Measurements from ENCODE around the gene ZBTB3. TPM values are rescaled to one million over a fixed set of nuclear protein-coding genes. Genes with fewer than 3 reads are reported as not detected.
A peak's percentile ranks its signal among the peaks of the same experiment; 100 is the strongest.

Gene ZBTB3
- total and polyA plus RNA-seq, 9 of the 15 experiments (the other 6 are each of a cell fraction or from before 2014, with no cell fraction given), result 1.9 to 10.0 (median 4.9) TPM

DNA sequence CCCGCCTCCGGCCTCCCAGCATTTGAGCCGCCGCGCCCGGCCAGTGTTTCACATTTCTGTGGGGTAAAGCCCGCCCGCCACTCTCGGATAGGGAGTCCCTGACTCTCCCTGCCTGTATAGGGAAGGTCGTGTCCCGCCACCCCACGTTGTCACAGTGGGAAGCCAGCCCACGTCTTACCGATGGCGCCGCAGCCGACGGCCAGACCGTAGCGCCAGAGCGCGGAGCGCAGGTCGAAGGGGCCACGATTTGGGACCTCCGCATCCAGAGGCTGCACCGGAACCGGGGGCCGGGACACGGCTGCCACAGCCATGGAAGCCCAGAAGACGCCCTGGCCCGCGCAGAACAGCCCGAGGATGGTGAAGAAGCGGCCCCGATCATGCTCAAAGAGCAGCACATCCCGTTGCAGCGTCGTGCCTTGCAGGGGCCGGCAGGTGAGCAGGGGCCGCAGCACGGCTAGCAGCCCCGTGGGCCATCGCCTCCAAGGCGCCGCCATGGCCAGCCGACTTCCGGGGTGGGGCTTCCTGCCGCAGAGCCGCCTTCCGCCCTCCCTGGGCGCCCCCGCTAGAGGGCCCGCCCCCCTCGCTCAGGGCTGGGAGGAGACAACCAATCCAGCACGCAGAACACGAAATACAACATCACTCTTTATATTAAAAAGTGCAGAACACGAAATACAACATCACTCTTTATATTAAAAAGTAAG is 37.7 kb upstream of the ZBTB3 start, which contains the start of gene TMEM223 (continued):
- TF ChIP-seq, protein P1, sequence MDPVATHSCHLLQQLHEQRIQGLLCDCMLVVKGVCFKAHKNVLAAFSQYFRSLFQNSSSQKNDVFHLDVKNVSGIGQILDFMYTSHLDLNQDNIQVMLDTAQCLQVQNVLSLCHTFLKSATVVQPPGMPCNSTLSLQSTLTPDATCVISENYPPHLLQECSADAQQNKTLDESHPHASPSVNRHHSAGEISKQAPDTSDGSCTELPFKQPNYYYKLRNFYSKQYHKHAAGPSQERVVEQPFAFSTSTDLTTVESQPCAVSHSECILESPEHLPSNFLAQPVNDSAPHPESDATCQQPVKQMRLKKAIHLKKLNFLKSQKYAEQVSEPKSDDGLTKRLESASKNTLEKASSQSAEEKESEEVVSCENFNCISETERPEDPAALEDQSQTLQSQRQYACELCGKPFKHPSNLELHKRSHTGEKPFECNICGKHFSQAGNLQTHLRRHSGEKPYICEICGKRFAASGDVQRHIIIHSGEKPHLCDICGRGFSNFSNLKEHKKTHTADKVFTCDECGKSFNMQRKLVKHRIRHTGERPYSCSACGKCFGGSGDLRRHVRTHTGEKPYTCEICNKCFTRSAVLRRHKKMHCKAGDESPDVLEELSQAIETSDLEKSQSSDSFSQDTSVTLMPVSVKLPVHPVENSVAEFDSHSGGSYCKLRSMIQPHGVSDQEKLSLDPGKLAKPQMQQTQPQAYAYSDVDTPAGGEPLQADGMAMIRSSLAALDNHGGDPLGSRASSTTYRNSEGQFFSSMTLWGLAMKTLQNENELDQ (CRISPR knock-in tag; IDR thresholded peaks at IDR 0.05; ENCODE audit: borderline replicate concordance), result no peak; the same call in 1 of the 2 replicates
- TF ChIP-seq ZC3H8 (IDR thresholded peaks at IDR 0.05), result no peak
- peak; percentile 91 for TF ChIP-seq HMGN3 (IDR thresholded peaks at IDR 0.05; ENCODE audit: borderline replicate concordance, extremely low read depth, insufficient read length, low read depth, low read length)
- no peak for TF ChIP-seq ZNF699 (CRISPR knock-in tag; IDR thresholded peaks at IDR 0.05; ENCODE audit: insufficient replicate concordance)
- TF ChIP-seq ZNF134 (CRISPR knock-in tag; conservative IDR thresholded peaks at IDR 0.05), result no peak
- no peak for TF ChIP-seq TCF7L2 (IDR thresholded peaks at IDR 0.05; ENCODE audit: low read depth, low read length)
- TF ChIP-seq SRSF3 (IDR thresholded peaks at IDR 0.05; ENCODE audit: insufficient read depth, low read length), result no peak
- no peak for TF ChIP-seq ZNF121 (CRISPR knock-in tag; conservative IDR thresholded peaks at IDR 0.05)
- TF ChIP-seq, protein P2, sequence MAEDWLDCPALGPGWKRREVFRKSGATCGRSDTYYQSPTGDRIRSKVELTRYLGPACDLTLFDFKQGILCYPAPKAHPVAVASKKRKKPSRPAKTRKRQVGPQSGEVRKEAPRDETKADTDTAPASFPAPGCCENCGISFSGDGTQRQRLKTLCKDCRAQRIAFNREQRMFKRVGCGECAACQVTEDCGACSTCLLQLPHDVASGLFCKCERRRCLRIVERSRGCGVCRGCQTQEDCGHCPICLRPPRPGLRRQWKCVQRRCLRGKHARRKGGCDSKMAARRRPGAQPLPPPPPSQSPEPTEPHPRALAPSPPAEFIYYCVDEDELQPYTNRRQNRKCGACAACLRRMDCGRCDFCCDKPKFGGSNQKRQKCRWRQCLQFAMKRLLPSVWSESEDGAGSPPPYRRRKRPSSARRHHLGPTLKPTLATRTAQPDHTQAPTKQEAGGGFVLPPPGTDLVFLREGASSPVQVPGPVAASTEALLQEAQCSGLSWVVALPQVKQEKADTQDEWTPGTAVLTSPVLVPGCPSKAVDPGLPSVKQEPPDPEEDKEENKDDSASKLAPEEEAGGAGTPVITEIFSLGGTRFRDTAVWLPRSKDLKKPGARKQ (CRISPR knock-in tag; IDR thresholded peaks at IDR 0.05), result no peak
- no peak for TF ChIP-seq SRSF9 (IDR thresholded peaks at IDR 0.05; ENCODE audit: borderline replicate concordance, low read depth, low read length)
- TF ChIP-seq ZNF431 (CRISPR knock-in tag; IDR thresholded peaks at IDR 0.05), result no peak
- no peak for TF ChIP-seq ZNF274 (IDR thresholded peaks at IDR 0.05; ENCODE audit: borderline replicate concordance, low read depth, low read length)
- TF ChIP-seq, protein P3, sequence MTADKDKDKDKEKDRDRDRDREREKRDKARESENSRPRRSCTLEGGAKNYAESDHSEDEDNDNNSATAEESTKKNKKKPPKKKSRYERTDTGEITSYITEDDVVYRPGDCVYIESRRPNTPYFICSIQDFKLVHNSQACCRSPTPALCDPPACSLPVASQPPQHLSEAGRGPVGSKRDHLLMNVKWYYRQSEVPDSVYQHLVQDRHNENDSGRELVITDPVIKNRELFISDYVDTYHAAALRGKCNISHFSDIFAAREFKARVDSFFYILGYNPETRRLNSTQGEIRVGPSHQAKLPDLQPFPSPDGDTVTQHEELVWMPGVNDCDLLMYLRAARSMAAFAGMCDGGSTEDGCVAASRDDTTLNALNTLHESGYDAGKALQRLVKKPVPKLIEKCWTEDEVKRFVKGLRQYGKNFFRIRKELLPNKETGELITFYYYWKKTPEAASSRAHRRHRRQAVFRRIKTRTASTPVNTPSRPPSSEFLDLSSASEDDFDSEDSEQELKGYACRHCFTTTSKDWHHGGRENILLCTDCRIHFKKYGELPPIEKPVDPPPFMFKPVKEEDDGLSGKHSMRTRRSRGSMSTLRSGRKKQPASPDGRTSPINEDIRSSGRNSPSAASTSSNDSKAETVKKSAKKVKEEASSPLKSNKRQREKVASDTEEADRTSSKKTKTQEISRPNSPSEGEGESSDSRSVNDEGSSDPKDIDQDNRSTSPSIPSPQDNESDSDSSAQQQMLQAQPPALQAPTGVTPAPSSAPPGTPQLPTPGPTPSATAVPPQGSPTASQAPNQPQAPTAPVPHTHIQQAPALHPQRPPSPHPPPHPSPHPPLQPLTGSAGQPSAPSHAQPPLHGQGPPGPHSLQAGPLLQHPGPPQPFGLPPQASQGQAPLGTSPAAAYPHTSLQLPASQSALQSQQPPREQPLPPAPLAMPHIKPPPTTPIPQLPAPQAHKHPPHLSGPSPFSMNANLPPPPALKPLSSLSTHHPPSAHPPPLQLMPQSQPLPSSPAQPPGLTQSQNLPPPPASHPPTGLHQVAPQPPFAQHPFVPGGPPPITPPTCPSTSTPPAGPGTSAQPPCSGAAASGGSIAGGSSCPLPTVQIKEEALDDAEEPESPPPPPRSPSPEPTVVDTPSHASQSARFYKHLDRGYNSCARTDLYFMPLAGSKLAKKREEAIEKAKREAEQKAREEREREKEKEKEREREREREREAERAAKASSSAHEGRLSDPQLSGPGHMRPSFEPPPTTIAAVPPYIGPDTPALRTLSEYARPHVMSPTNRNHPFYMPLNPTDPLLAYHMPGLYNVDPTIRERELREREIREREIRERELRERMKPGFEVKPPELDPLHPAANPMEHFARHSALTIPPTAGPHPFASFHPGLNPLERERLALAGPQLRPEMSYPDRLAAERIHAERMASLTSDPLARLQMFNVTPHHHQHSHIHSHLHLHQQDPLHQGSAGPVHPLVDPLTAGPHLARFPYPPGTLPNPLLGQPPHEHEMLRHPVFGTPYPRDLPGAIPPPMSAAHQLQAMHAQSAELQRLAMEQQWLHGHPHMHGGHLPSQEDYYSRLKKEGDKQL (CRISPR knock-in tag; IDR thresholded peaks at IDR 0.05; ENCODE audit: borderline replicate concordance), result no peak
- 0 out of 2 replicates have a peak, but pooled peaks have one; percentile 70 for TF ChIP-seq ZNF830 (CRISPR knock-in tag; IDR thresholded peaks at IDR 0.05)
- TF ChIP-seq RNF2 (IDR thresholded peaks at IDR 0.05), result 0 out of 2 replicates have a peak, but pooled peaks have one; percentile 42
- TF ChIP-seq SMAD3 (CRISPR knock-in tag; conservative IDR thresholded peaks at IDR 0.05), result no peak
- TF ChIP-seq NR1H2 (CRISPR knock-in tag; IDR thresholded peaks at IDR 0.05), result peak; percentile 97
- no peak for TF ChIP-seq SLC30A9 (CRISPR knock-in tag; IDR thresholded peaks at IDR 0.05)
- no peak for TF ChIP-seq PURB (CRISPR knock-in tag; IDR thresholded peaks at IDR 0.05; ENCODE audit: low read depth)

Data from K562 (cell line).